Tibial nerve (tissue), 3 donors: ENCODE data around the gene CKAP2.

ENCODE experiments used
- POLR2A ChIP-seq, 2 donors: fragments of 450-650 bp; IDR thresholded peaks; one replicate each; pipeline ENCODE4 v1.6.1; 2017; ENCODE audit warnings: antibody characterized with exemption in 2 of 2, mild to moderate bottlenecking in 2 of 2, moderate library complexity in 2 of 2
- TF ChIP-seq, protein P1 (sequence below), 5 experiments: fragments of 200-600 bp in 3 of 5; fragments of 450-650 bp in 2 of 5; sonication (generic) in 3 of 5; IDR thresholded peaks; one replicate each; pipeline ENCODE4 v1.5.1; 2016 to 2019; ENCODE audit warnings: antibody characterized with exemption in 5 of 5, mild to moderate bottlenecking in 3 of 5, moderate library complexity in 2 of 5

- TF ChIP-seq POLR2A (IDR thresholded peaks at IDR 0.05): no peak
- TF ChIP-seq, protein P1, sequence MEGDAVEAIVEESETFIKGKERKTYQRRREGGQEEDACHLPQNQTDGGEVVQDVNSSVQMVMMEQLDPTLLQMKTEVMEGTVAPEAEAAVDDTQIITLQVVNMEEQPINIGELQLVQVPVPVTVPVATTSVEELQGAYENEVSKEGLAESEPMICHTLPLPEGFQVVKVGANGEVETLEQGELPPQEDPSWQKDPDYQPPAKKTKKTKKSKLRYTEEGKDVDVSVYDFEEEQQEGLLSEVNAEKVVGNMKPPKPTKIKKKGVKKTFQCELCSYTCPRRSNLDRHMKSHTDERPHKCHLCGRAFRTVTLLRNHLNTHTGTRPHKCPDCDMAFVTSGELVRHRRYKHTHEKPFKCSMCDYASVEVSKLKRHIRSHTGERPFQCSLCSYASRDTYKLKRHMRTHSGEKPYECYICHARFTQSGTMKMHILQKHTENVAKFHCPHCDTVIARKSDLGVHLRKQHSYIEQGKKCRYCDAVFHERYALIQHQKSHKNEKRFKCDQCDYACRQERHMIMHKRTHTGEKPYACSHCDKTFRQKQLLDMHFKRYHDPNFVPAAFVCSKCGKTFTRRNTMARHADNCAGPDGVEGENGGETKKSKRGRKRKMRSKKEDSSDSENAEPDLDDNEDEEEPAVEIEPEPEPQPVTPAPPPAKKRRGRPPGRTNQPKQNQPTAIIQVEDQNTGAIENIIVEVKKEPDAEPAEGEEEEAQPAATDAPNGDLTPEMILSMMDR (IDR thresholded peaks at IDR 0.05): no peak
Measured at GRCh38 chr13:52447354-52447753, 7.9 kb upstream of the CKAP2 start.
